COLO668 (cell line): ENCODE results near the gene MIR17HG.
"Not testable (repeated sequence)": the region's sequence is repeated elsewhere in the genome, so short reads cannot be mapped to it uniquely, and the experiment has no call there.

Experiments used
- DNase-seq: peaks from one replicate; lab custom pipeline; 2025; ENCODE audit not compliant: unreplicated experiment; lab: John Stamatoyannopoulos, UW

The MIR17HG gene

DNA sequence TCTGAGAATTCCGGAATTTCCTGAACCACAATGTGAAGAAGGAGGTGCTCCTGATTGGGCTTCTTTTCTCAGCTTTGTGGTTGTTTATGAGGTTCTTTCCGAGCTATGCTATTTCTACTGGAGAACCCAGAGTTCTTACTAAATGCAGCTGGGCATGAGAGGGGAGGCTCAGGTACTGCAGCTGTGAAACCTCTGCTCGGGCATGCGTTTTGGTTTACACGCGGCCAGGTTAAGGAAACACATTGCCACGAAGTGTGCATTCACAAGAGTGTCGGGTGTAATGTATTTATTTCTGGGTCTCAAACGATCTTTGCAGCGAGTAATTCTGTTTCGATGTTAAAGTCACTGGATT is 661 bp upstream of the MIR17HG start:
- peak; percentile 70 for DNase-seq

DNA sequence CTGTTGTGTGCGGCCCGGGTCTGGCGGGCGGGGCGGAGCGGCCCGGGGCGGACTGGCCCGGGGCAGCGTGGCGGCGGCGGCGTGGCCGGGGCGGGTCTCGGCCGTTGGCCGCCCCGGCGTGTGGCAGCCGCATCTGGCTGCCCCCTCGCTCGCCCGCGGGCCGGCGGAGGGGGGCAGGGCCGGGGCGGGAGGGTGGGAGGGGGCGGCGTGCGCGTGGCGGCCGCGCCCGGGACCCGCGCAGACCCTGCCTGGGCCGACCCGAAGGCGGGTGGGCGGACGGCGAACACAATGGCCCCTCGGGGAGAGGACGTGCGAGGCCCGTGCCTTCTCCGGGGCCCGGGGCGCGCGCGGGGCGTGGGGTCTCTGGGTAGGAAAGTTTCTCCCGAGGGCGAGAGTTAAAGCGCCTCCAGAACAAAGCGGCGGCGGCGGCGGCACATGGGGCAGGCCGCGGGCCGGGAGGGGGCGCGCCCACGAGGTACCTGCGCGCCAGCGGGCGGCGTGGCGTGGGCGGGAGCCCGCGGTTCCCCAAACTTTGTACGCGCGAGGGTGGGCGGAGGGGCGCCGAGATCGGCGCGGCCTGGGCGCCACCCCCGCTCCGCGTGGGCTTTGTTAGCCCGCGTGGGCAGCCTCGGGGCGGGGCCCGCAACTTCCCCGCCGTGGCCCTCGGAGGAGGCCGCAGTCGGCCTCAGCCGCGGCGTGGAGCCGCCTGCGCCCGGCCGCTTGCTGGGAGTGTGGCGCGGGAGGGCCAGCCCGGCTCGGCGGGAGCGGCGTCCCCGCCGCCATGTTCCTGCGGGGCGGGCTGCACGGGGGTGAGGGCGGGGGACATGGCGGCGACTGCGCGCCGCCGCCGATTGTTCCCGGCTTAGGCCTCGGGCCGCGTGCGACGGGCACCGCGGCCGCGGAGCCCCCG is 764 bp downstream of the MIR17HG start:
- DNase-seq, result peak; percentile 88

GRCh38 chr13:91348906-91349435 is 1.5 kb downstream of the MIR17HG start:
- peak; percentile 99 for DNase-seq

- no peak for DNase-seq
Observed at GRCh38 chr13:91349992-91350911, 2.8 kb downstream of the MIR17HG start.

DNA sequence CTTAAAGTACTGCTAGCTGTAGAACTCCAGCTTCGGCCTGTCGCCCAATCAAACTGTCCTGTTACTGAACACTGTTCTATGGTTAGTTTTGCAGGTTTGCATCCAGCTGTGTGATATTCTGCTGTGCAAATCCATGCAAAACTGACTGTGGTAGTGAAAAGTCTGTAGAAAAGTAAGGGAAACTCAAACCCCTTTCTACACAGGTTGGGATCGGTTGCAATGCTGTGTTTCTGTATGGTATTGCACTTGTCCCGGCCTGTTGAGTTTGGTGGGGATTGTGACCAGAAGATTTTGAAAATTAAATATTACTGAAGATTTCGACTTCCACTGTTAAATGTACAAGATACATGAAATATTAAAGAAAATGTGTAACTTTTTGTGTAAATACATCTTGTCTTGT is 3.6 kb downstream of the MIR17HG start:
- no peak for DNase-seq

GRCh38 chr13:91351980-91352379 is 4.5 kb downstream of the MIR17HG start:
- DNase-seq, result no peak

DNA sequence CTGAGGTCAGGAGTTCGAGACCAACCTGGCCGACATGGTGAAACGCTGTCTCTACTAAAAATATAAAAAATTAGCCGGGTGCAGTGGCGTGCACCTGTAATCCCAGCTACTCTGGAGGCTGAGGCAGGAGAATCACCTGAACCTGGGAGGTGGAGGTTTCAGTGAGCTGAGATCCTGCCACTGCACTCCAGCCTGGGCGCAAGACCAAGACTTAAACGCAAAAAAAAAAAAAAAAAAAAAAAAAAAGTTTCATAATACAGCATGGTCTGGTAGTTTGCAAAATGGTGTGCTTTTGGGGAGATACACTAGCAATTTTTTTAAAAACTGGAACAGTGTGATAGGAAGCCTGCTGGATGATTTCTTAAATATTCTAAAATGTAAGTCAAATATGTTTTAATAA is 5.4 kb downstream of the MIR17HG start:
- not testable (repeated sequence) for DNase-seq

DNA sequence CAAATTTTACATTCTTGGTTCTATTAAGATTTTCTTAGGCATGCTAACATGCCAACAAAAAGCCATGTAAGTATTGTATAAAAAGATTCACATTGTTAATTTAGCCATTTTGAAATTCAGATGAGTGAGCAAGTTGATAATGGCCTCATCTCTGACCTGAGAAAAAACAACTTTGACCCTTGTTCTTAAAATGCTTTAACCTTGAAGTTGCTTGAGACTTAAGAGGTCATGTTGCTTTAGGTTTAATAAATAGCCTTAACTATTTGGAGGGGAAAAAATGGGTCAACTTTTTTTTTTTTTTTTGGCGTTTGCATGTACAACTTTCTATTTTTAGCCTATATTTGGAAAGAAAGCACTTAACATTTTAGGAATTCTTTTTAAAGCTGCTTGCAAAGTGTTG is 6.0 kb downstream of the MIR17HG start:
- no peak for DNase-seq

GRCh38 chr13:91355099-91355825 is 7.8 kb downstream of the MIR17HG start:
- no peak for DNase-seq

GRCh38 chr13:91355826-91356710 is 8.6 kb downstream of the MIR17HG start:
- no peak for DNase-seq

GRCh38 chr13:91356919-91357612 is 9.6 kb downstream of the MIR17HG start:
- no peak for DNase-seq

DNA sequence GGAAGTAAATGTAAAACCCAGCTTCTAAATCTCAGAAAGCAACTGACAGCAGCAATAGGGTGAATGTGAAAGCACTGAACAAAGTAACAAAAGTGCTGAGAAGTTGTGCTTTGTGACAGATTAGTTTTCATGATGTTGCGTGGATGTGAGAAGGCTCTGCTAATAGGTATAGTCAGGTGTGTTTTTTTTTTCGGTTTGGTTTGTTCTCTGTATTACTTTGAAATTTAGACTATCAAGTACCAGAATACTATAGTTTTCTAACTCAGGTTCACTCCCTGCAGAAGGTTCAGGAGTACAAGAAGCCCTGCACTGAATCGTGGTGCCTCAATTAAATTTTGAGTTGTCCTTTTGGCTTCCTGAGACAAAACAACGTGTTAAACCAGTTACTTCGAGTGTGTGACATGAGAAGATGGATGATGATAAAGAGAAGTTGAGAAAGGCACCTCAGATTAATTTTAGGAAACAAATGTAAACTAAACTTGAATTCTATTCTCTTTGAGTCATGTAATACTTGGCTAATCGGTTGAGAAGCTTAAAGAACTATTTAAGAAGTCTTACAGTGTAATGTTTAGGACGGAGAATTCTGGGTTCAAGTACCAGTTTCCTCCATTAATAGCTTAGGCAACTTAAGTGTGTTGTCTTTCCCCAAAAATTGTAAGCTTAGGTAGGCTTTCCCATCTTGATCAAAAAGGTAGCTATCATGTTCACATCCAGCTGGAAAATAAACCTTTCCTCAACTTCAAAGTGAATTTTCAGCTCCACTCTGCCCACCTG is 10.3 kb downstream of the MIR17HG start:
- DNase-seq, result no peak

DNA sequence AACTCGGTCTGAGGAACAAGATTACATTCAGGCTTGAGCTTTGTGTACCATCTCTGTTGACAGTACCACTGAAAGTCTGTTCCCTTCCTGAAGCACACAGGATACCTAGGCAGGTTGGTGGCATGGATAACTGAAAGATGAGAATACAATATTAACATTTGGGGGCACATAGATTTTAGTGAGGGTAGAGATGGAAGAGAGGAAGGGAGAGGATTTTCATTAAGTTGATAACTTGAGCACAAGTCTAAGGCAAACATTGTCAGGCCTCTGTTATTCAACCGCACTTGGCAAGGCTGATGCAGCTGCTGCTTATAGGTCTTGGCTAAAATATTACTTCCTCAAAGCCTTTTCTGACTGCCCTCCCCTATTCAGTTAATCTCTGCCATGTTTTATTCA is 10.9 kb downstream of the MIR17HG start:
- no peak for DNase-seq

GRCh38 chr13:91359111-91359510 is 11.6 kb downstream of the MIR17HG start:
- DNase-seq, result no peak

DNA sequence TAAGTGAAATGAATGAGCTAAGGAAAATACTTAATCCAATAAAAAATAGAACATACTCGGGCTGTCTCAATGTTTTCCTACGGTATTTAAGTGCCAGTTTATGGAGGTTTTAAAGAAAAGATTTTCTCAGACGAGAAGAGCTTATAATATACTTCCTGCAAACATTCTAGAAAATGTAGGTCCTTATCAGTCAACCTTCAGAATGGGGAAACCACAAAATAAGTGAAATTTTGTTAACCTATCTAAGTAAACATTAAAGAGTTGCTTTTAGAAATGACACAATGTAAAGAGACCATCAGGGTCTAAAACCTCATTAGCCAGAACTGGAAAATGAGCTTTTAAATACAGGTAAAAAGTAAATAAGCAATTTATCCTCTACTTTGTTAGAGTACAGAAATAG is 12.1 kb downstream of the MIR17HG start:
- DNase-seq, result no peak

DNA sequence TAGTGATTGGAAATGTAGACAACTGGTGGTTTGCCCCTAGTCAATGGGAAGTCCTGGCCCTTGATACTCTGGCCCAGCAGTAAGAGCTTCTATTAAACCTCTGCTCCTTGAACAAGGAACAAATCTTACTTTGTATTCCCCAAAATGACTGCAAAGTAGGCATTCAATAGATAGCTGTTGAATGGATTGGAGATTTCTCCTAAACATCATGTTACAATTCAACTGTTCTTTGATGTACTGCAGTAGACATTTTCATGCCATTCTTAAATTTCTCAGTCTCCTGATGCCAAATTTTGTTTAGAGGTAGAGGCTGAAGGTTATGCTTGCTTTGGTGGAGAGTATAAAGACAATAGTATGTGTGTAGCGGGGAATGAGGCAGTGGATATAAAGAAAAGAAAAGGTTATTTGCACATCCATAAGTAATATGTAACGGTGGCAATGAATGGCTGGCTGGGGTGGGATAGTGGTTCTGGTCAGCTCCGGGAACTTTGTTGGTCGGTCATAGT is 12.8 kb downstream of the MIR17HG start:
- no peak for DNase-seq

GRCh38 chr13:91361755-91362271 is 14.3 kb downstream of the MIR17HG start:
- no peak for DNase-seq

GRCh38 chr13:91362908-91363307 is 15.4 kb downstream of the MIR17HG start:
- DNase-seq, result no peak
